Peyer's patch (tissue), 4 donors: ENCODE results near the gene DNASE1L3.

Experiments used
- POLR2A ChIP-seq, 2 donors: fragments of 450-650 bp; IDR thresholded peaks; one replicate each; pipeline ENCODE4 v1.5.1; 2017; ENCODE audit warnings: antibody characterized with exemption in 2 of 2, mild to moderate bottlenecking in 2 of 2, moderate library complexity in 2 of 2
- TF ChIP-seq, protein P1 (sequence below), 6 experiments: fragments of 450-650 bp in 4 of 6; fragments of 200-600 bp in 2 of 6; sonication (generic) in 1 of 6; IDR thresholded peaks; one replicate each; pipeline ENCODE4 v1.5.1; 2017 to 2019; ENCODE audit warnings: antibody characterized with exemption in 6 of 6, mild to moderate bottlenecking in 3 of 6, moderate library complexity in 1 of 6

DNA sequence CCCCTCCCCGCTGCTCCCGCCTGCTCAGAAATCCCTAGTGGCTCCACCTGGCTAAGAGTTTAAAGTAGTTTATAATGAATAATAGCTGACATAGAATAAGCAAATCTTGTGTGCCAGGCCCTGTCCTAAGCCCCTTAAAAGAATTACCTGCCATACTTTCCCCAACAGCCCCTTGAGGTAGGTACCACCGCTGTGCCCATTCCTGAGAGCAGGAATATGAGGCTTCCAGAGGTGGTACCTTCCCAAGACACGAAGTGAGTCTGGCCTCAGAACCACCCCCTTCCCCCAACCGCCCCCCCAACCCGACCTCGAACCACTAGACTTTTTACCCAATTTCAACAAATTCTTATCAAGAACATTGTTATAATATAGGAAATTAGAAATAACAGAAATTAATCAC, 28.1 kb upstream of the DNASE1L3 start:
- no peak for TF ChIP-seq POLR2A (IDR thresholded peaks at IDR 0.05)
- TF ChIP-seq, protein P1, sequence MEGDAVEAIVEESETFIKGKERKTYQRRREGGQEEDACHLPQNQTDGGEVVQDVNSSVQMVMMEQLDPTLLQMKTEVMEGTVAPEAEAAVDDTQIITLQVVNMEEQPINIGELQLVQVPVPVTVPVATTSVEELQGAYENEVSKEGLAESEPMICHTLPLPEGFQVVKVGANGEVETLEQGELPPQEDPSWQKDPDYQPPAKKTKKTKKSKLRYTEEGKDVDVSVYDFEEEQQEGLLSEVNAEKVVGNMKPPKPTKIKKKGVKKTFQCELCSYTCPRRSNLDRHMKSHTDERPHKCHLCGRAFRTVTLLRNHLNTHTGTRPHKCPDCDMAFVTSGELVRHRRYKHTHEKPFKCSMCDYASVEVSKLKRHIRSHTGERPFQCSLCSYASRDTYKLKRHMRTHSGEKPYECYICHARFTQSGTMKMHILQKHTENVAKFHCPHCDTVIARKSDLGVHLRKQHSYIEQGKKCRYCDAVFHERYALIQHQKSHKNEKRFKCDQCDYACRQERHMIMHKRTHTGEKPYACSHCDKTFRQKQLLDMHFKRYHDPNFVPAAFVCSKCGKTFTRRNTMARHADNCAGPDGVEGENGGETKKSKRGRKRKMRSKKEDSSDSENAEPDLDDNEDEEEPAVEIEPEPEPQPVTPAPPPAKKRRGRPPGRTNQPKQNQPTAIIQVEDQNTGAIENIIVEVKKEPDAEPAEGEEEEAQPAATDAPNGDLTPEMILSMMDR (IDR thresholded peaks at IDR 0.05): no peak
